ENCODE data around the gene SMYD4.
A peak's percentile ranks its signal among the peaks of the same experiment; 100 is the strongest.
"Not testable (repeated sequence)": the region's sequence is repeated elsewhere in the genome, so short reads cannot be mapped to it uniquely, and the experiment has no call there.

The SMYD4 gene

GRCh38 chr17:1754430-1755112 is 75.1 kb downstream of the SMYD4 start:
- TF ChIP-seq JUND (IDR thresholded peaks at IDR 0.05; ENCODE audit: low read depth): no peak
- DNase-seq (ENCODE audit: low read depth in 1 of 2, low spot score in 1 of 2): no peak
- in situ Hi-C loops (cut with HindIII; ENCODE audit: low pct_unique_long_range_greater_than_20kb, low sequenced_read_pairs): no loop called here

DNA sequence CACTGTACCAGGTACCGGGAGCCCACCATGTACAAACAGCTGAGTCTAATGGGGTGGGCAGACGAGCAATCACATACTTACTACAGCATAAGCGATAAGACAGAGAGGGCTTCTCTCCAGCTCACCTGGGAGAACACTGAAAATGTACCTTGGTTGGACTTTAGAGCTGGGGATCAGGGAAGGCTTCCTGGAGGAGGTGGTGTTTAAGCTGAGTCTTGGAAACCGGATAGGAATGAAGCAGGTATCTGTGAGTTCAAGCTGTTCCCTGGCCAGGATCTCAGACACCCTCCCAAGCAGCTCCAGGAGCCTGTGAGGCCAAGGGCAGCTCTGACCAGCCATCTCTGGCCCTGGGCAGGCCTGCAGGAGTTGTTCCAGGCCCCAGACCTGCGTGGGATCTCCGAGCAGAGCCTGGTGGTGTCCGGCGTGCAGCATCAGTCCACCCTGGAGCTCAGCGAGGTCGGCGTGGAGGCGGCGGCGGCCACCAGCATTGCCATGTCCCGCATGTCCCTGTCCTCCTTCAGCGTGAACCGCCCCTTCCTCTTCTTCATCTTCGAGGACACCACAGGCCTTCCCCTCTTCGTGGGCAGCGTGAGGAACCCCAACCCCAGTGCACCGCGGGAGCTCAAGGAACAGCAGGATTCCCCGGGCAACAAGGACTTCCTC is 75.8 kb downstream of the SMYD4 start:
- in situ Hi-C loops (cut with HindIII; ENCODE audit: low pct_unique_long_range_greater_than_20kb, low sequenced_read_pairs): no loop called here
- DNase-seq (ENCODE audit: low read depth in 1 of 2, low spot score in 1 of 2): no peak
- no peak for TF ChIP-seq JUND (IDR thresholded peaks at IDR 0.05; ENCODE audit: low read depth)

- TF ChIP-seq JUND (IDR thresholded peaks at IDR 0.05; ENCODE audit: low read depth): no peak
- peak in 1 of 2 experiments; percentile 27 for DNase-seq (ENCODE audit: low read depth in 1 of 2, low spot score in 1 of 2)
- in situ Hi-C loops (cut with HindIII; ENCODE audit: low pct_unique_long_range_greater_than_20kb, low sequenced_read_pairs): no loop called here
Measured at GRCh38 chr17:1752425-1753262, 77.1 kb downstream of the SMYD4 start.

DNA sequence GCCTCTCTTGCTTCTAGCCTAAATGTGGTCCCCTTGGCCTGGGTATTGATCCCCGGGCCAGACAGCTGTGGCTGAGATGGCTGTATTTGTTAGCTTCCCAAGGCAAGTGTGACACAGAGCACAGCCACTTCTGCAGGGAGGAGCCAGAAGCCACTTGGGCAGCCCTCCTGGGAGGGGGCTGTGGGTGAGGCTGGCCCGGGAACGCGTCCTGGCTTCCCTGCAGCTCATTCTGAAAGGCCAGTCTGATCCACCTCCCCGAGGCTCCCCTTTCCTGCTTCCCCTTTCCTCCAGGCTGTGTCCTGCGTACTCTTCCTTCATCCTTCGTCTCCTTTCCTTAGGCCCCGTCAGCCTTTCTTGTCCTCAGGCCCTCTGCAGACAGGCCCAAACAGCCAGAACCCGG is 79.1 kb downstream of the SMYD4 start:
- TF ChIP-seq JUND (IDR thresholded peaks at IDR 0.05; ENCODE audit: low read depth): no peak
- DNase-seq (ENCODE audit: low read depth in 1 of 2, low spot score in 1 of 2): no peak
- in situ Hi-C loops (cut with HindIII; ENCODE audit: low pct_unique_long_range_greater_than_20kb, low sequenced_read_pairs): no loop called here

DNA sequence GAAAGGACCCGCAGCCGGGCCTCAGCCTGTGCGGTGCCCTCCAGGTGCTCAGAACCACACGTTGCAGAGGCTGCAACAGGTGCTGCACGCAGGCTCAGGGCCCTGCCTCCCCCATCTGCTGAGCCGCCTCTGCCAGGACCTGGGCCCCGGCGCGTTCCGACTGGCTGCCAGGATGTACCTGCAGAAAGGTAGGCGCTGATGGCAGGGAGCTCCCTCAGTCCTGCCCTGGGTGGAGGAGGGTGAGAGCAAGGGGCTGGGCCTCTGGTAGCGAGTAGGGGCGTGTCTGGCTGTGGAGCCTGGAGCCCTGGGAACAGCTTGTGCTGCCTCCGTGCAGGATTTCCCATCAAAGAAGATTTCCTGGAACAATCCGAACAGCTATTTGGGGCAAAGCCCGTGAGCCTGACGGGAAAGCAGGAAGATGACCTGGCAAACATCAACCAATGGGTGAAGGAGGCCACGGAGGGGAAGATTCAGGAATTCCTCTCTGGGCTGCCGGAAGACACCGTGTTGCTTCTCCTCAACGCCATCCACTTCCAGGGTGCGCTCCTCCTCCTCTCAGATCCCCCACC is 82.6 kb downstream of the SMYD4 start:
- in situ Hi-C loops (cut with HindIII; ENCODE audit: low pct_unique_long_range_greater_than_20kb, low sequenced_read_pairs): no loop called here
- no peak for DNase-seq (ENCODE audit: low read depth in 1 of 2, low spot score in 1 of 2)
- TF ChIP-seq JUND (IDR thresholded peaks at IDR 0.05; ENCODE audit: low read depth): no peak

GRCh38 chr17:1745513-1746020 is 84.1 kb downstream of the SMYD4 start:
- TF ChIP-seq JUND (IDR thresholded peaks at IDR 0.05; ENCODE audit: low read depth): no peak
- in situ Hi-C loops (cut with HindIII; ENCODE audit: low pct_unique_long_range_greater_than_20kb, low sequenced_read_pairs): no loop called here
- DNase-seq (ENCODE audit: low read depth in 1 of 2, low spot score in 1 of 2): no peak

- TF ChIP-seq JUND (IDR thresholded peaks at IDR 0.05; ENCODE audit: low read depth): no peak
- in situ Hi-C loops (cut with HindIII; ENCODE audit: low pct_unique_long_range_greater_than_20kb, low sequenced_read_pairs): no loop called here
- no peak for DNase-seq (ENCODE audit: low read depth in 1 of 2, low spot score in 1 of 2)
Measured at GRCh38 chr17:1744551-1745512, 84.9 kb downstream of the SMYD4 start.

DNA sequence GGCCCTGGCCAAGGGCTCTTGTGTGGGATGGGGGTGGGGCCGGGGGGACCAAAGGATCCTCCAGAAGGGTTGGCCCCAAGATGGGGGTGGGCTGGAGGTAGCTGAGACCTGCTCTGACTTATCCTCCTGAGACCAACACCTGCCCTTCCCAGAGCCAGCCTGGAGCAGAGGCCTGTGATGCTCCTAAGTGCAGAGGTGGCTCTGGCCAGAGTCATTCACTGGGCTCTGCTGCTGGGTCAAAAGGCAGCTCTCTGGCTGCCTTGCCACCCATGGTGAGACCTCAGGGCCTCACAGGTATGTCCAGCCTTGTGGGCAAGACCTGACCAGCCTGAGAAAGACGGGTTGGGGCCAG is 86.6 kb downstream of the SMYD4 start:
- DNase-seq (ENCODE audit: low read depth in 1 of 2, low spot score in 1 of 2): no peak
- in situ Hi-C loops (cut with HindIII; ENCODE audit: low pct_unique_long_range_greater_than_20kb, low sequenced_read_pairs): no loop called here
- no peak for TF ChIP-seq JUND (IDR thresholded peaks at IDR 0.05; ENCODE audit: low read depth)

- in situ Hi-C loops (cut with HindIII; ENCODE audit: low pct_unique_long_range_greater_than_20kb, low sequenced_read_pairs): no loop called here
- no peak for DNase-seq (ENCODE audit: low read depth in 1 of 2, low spot score in 1 of 2)
- no peak for TF ChIP-seq JUND (IDR thresholded peaks at IDR 0.05; ENCODE audit: low read depth)
Measured at GRCh38 chr17:1742371-1743087, 87.2 kb downstream of the SMYD4 start, which contains the start of gene SERPINF2. TSS of gene SERPINF2 (plus strand) at chr17:1742871. CDS start at chr17:1744996, 2,125 bp downstream.

DNA sequence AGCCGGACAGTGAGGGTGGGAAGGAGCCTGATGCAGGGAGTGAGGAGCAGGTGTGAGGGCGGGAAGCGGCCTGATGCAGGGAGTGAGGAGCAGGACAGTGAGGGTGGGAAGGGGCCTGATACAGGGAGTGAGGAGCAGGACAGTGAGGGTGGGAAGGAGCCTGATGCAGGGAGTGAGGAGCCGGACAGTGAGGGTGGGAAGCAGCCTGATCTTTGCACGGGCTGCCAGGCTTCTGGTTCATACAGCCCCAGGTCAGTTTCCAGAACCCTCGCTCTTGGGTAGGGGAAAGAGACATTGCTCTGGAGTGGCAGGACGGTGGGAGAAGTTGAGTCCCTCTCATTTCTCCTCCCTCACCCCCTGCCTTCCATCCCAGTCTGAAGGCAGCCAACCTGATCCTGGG is 87.8 kb downstream of the SMYD4 start:
- DNase-seq (ENCODE audit: low read depth in 1 of 2, low spot score in 1 of 2); in situ Hi-C loops (cut with HindIII; ENCODE audit: low pct_unique_long_range_greater_than_20kb, low sequenced_read_pairs): not testable (repeated sequence)

Data from T47D (cell line).